ENCODE results near the gene SLC13A3. TPM values are rescaled to one million over a fixed set of nuclear protein-coding genes. Genes with fewer than 3 reads are reported as not detected.

SLC13A3 gene
- total RNA-seq, 2 experiments from 2014 or later = 0.35 TPM; not detected in 1

GRCh38 chr20:46634528-46634927, 16.7 kb downstream of the SLC13A3 start:
- H3K9me3 Mint-ChIP-seq = peaks cover 3% of the 10 kb centered on the region
- peaks cover 4% of the 10 kb centered on the region for H3K4me1 Mint-ChIP-seq
- ChIA-PET CTCF (no interaction called here), POLR2A (no interaction called here)
- no peak for DNase-seq
- H3K27me3 Mint-ChIP-seq = peaks cover 11% of the 10 kb centered on the region
- H3K4me3 Mint-ChIP-seq = no peak overlapping the region
- H3K27ac Mint-ChIP-seq = no peak overlapping the region
- H3K36me3 Mint-ChIP-seq (ENCODE audit: low read depth) = no peaks in the 10 kb centered on the region

GRCh38 chr20:46631874-46632446, 19.3 kb downstream of the SLC13A3 start:
- Mint-ChIP-seq H3K27me3 (peaks cover 17% of the 10 kb centered on the region), H3K4me3 (no peak overlapping the region), H3K36me3 (ENCODE audit: low read depth) (no peaks in the 10 kb centered on the region), H3K4me1 (peaks cover 4% of the 10 kb centered on the region), H3K27ac (no peak overlapping the region), H3K9me3 (peaks cover 6% of the 10 kb centered on the region)
- ChIA-PET POLR2A (no interaction called here), CTCF (interaction anchor here (0.6 to 0.8 kb wide), 3 partner anchors 57 to 929 kb away, joined by 3 to 4 read pairs (median 3); no protein-coding TSS in a partner anchor)
- no peak for DNase-seq

GRCh38 chr20:46631212-46631869, 19.9 kb downstream of the SLC13A3 start:
- peaks cover 8% of the 10 kb centered on the region for H3K9me3 Mint-ChIP-seq
- POLR2A ChIA-PET = no interaction called here
- CTCF ChIA-PET = interaction anchor here (0.6 kb wide), 1 partner anchor 56 kb away, joined by 4 read pairs; no protein-coding TSS in a partner anchor
- peaks cover 22% of the 10 kb centered on the region for H3K27me3 Mint-ChIP-seq
- DNase-seq = no peak
- H3K4me3 Mint-ChIP-seq = no peak overlapping the region
- no peaks in the 10 kb centered on the region for H3K36me3 Mint-ChIP-seq (ENCODE audit: low read depth)
- H3K27ac Mint-ChIP-seq = no peak overlapping the region
- peaks cover 4% of the 10 kb centered on the region for H3K4me1 Mint-ChIP-seq

GRCh38 chr20:46630306-46630705, 21.0 kb downstream of the SLC13A3 start:
- ChIA-PET CTCF (no interaction called here), POLR2A (no interaction called here)
- Mint-ChIP-seq H3K36me3 (ENCODE audit: low read depth) (no peaks in the 10 kb centered on the region), H3K4me3 (no peak overlapping the region), H3K27ac (no peak overlapping the region), H3K4me1 (peaks cover 4% of the 10 kb centered on the region), H3K27me3 (peaks cover 26% of the 10 kb centered on the region), H3K9me3 (peaks cover 8% of the 10 kb centered on the region)
- DNase-seq = no peak

GRCh38 chr20:46629341-46629740, 21.9 kb downstream of the SLC13A3 start:
- DNase-seq = no peak
- Mint-ChIP-seq H3K9me3 (peaks cover 15% of the 10 kb centered on the region), H3K4me1 (peaks cover 4% of the 10 kb centered on the region), H3K4me3 (no peak overlapping the region), H3K27ac (no peak overlapping the region), H3K27me3 (peaks cover 31% of the 10 kb centered on the region), H3K36me3 (ENCODE audit: low read depth) (no peaks in the 10 kb centered on the region)
- POLR2A ChIA-PET = no interaction called here
- CTCF ChIA-PET = no interaction called here

- POLR2A ChIA-PET = no interaction called here
- CTCF ChIA-PET = interaction anchor here (0.8 kb wide), 1 partner anchor 48 kb away, joined by 5 read pairs; no protein-coding TSS in a partner anchor
- peaks cover 39% of the 10 kb centered on the region for H3K27me3 Mint-ChIP-seq
- no peak overlapping the region for H3K4me3 Mint-ChIP-seq
- H3K9me3 Mint-ChIP-seq = peaks cover 22% of the 10 kb centered on the region
- H3K36me3 Mint-ChIP-seq (ENCODE audit: low read depth) = no peaks in the 10 kb centered on the region
- H3K4me1 Mint-ChIP-seq = peaks cover 4% of the 10 kb centered on the region
- DNase-seq = no peak
- no peak overlapping the region for H3K27ac Mint-ChIP-seq
These were observed 24.0 kb downstream of the SLC13A3 start for GRCh38 chr20:46627234-46627633.

GRCh38 chr20:46626758-46627157, 24.5 kb downstream of the SLC13A3 start:
- ChIA-PET CTCF (interaction anchor here (0.8 to 0.9 kb wide), 2 partner anchors 10 to 48 kb away, joined by 3 to 5 read pairs; no protein-coding TSS in a partner anchor), POLR2A (no interaction called here)
- Mint-ChIP-seq H3K27ac (no peak overlapping the region), H3K4me1 (peaks cover 4% of the 10 kb centered on the region), H3K36me3 (ENCODE audit: low read depth) (no peaks in the 10 kb centered on the region), H3K4me3 (no peak overlapping the region), H3K9me3 (peaks cover 22% of the 10 kb centered on the region), H3K27me3 (peaks cover 43% of the 10 kb centered on the region)
- no peak for DNase-seq

GRCh38 chr20:46625875-46626373, 25.3 kb downstream of the SLC13A3 start:
- CTCF ChIA-PET = interaction anchor here (0.9 kb wide), 1 partner anchor 9 kb away, joined by 3 read pairs; no protein-coding TSS in a partner anchor

GRCh38 chr20:46624946-46625345, 26.3 kb downstream of the SLC13A3 start:
- CTCF ChIA-PET = no interaction called here
- H3K36me3 Mint-ChIP-seq (ENCODE audit: low read depth) = no peaks in the 10 kb centered on the region
- peaks cover 48% of the 10 kb centered on the region for H3K27me3 Mint-ChIP-seq
- H3K4me3 Mint-ChIP-seq = no peak overlapping the region
- DNase-seq = no peak
- H3K4me1 Mint-ChIP-seq = no peaks in the 10 kb centered on the region
- POLR2A ChIA-PET = no interaction called here
- peaks cover 22% of the 10 kb centered on the region for H3K9me3 Mint-ChIP-seq
- H3K27ac Mint-ChIP-seq = no peak overlapping the region

More at GRCh38 chr20:46625875-46626373, 25.3 kb downstream of the SLC13A3 start:
- peaks cover 45% of the 10 kb centered on the region for H3K27me3 Mint-ChIP-seq
- no peak for DNase-seq
- H3K9me3 Mint-ChIP-seq = peaks cover 22% of the 10 kb centered on the region
- H3K4me3 Mint-ChIP-seq = no peak overlapping the region
- H3K4me1 Mint-ChIP-seq = no peaks in the 10 kb centered on the region
- no peaks in the 10 kb centered on the region for H3K36me3 Mint-ChIP-seq (ENCODE audit: low read depth)
- POLR2A ChIA-PET = no interaction called here
- no peak overlapping the region for H3K27ac Mint-ChIP-seq

GRCh38 chr20:46622165-46622564, 29.1 kb downstream of the SLC13A3 start:
- Mint-ChIP-seq H3K9me3 (peaks cover 16% of the 10 kb centered on the region), H3K4me1 (no peaks in the 10 kb centered on the region), H3K27ac (no peak overlapping the region), H3K36me3 (ENCODE audit: low read depth) (no peaks in the 10 kb centered on the region), H3K4me3 (no peak overlapping the region), H3K27me3 (peaks cover 45% of the 10 kb centered on the region)
- DNase-seq = no peak
- POLR2A ChIA-PET = no interaction called here
- CTCF ChIA-PET = no interaction called here

GRCh38 chr20:46621492-46621891, 29.8 kb downstream of the SLC13A3 start:
- POLR2A ChIA-PET = no interaction called here
- Mint-ChIP-seq H3K9me3 (peaks cover 14% of the 10 kb centered on the region), H3K36me3 (ENCODE audit: low read depth) (no peaks in the 10 kb centered on the region), H3K27ac (no peak overlapping the region), H3K4me1 (no peaks in the 10 kb centered on the region), H3K4me3 (no peak overlapping the region), H3K27me3 (peaks cover 41% of the 10 kb centered on the region)
- DNase-seq = no peak
- CTCF ChIA-PET = no interaction called here

- Mint-ChIP-seq H3K4me1 (no peaks in the 10 kb centered on the region), H3K4me3 (no peak overlapping the region), H3K27ac (no peak overlapping the region), H3K27me3 (peaks cover 31% of the 10 kb centered on the region), H3K36me3 (ENCODE audit: low read depth) (no peaks in the 10 kb centered on the region), H3K9me3 (peaks cover 7% of the 10 kb centered on the region)
- CTCF ChIA-PET = interaction anchor here (1.1 kb wide), 1 partner anchor 24 kb away, joined by 4 read pairs; no protein-coding TSS in a partner anchor
- POLR2A ChIA-PET = no interaction called here
- DNase-seq = no peak
These were observed 31.8 kb downstream of the SLC13A3 start for GRCh38 chr20:46619445-46619844.

GRCh38 chr20:46618316-46619100, 32.8 kb downstream of the SLC13A3 start:
- CTCF ChIA-PET = interaction anchor here (1.1 kb wide), 1 partner anchor 25 kb away, joined by 4 read pairs; no protein-coding TSS in a partner anchor
- DNase-seq = no peak
- peaks cover 27% of the 10 kb centered on the region for H3K27me3 Mint-ChIP-seq
- POLR2A ChIA-PET = no interaction called here
- H3K4me3 Mint-ChIP-seq = no peak overlapping the region
- no peaks in the 10 kb centered on the region for H3K4me1 Mint-ChIP-seq
- no peaks in the 10 kb centered on the region for H3K36me3 Mint-ChIP-seq (ENCODE audit: low read depth)
- no peaks in the 10 kb centered on the region for H3K9me3 Mint-ChIP-seq
- H3K27ac Mint-ChIP-seq = no peak overlapping the region
